ENCODE results near the gene BAD. TPM values are rescaled to one million over a fixed set of nuclear protein-coding genes. Genes with fewer than 3 reads are reported as not detected.
"Not testable (repeated sequence)": the region's sequence is repeated elsewhere in the genome, so short reads cannot be mapped to it uniquely, and the experiment has no call there.

Gene BAD
- total and polyA plus RNA-seq, 10 of the 15 experiments (the other 5 are each of a cell fraction or from before 2014, with no cell fraction given): 1.5 to 67.2 (median 39.6) TPM

- FAIRE-seq; BruUV-seq (replicated peaks): not testable (repeated sequence)
- RAD21 ChIA-PET (ENCODE audit: unreplicated experiment): interaction anchor here (1.8 to 4.9 kb wide), 2 partner anchors 10 kb away, joined by 8 to 30 read pairs; partner anchors contain the start of genes PRDX5 and TRMT112
These were observed 23.3 kb upstream of the BAD start for GRCh38 chr11:64307795-64308194.

GRCh38 chr11:64306876-64307622 lies 22.6 kb upstream of the BAD start:
- no peak for ATAC-seq
- Histone ChIP-seq H3K4me1 (ENCODE audit: control insufficient read depth, insufficient read depth, low read length) (peaks cover 17% of the 10 kb centered on the region), H4K20me1 (ENCODE audit: control insufficient read depth, insufficient read depth) (no peaks in the 10 kb centered on the region), H2AFZ (ENCODE audit: control insufficient read depth, low read depth, low read length) (no peak overlapping the region), H3K27me3 (replicated peaks in 1 of 2; ENCODE audit: control insufficient read depth in 2 of 2, insufficient read depth in 2 of 2, low read length in 1 of 2) (no peaks in the 10 kb centered on the region), H3K4me2 (ENCODE audit: control insufficient read depth, insufficient read depth) (peak overlapping the region; percentile 99), H3K36me3 (ENCODE audit: control insufficient read depth in 2 of 2, insufficient read depth in 2 of 2, low read length in 1 of 2) (peaks cover 0 to 3% of the 10 kb centered on the region in 2 experiments; a peak in 2 of 4 replicates), H3K79me2 (ENCODE audit: control insufficient read depth, insufficient read depth, low read length) (peaks cover 26% of the 10 kb centered on the region), H3K4me3 (peak overlapping the region; percentile 78), H3K27ac (ENCODE audit: control insufficient read depth, insufficient read depth) (peak overlapping the region; percentile 79), H3K9ac (ENCODE audit: control insufficient read depth, insufficient read depth, low read length) (peak overlapping the region; percentile 80), H3K9me3 (replicated peaks; ENCODE audit: control insufficient read depth, insufficient read depth, low read length) (no peaks in the 10 kb centered on the region)
- no peak for DNase-seq (ENCODE audit: low read depth, low spot score)
- no TSS peak for BruUV-seq (replicated peaks)
- WGBS (ENCODE audit: insufficient coverage, insufficient replicate concordance, low lambda C conversion rate, missing lambda C conversion rate): 78% methylated on average over 15 of the region's 15 CpGs
- POLR2A ChIA-PET: interaction anchor here (0.7 to 1.9 kb wide), 2 partner anchors 11 to 35 kb away, joined by 3 to 4 read pairs; partner anchors contain the start of genes PRDX5 and TRMT112
- in situ Hi-C loops (cut with MboI): no loop called here
- TF ChIP-seq MEF2A (IDR thresholded peaks at IDR 0.05; ENCODE audit: insufficient read depth, low read depth, low read length): no peak
- peak; percentile 10; the same call in 1 of the 2 replicates for TF ChIP-seq POLR2AphosphoS5 (IDR thresholded peaks at IDR 0.05; ENCODE audit: low read length)
- TF ChIP-seq BMI1 (IDR thresholded peaks at IDR 0.05; ENCODE audit: borderline replicate concordance): peak; percentile 82
- CTCF ChIA-PET: interaction anchor here (0.7 to 2.2 kb wide), 4 partner anchors 11 to 50 kb away, joined by 3 to 13 read pairs (median 6); partner anchors contain the start of genes PRDX5 and TRMT112
- FAIRE-seq: no peak
- intact Hi-C loops (cut with micrococcal nuclease; ENCODE audit: unreplicated experiment): loop anchor here (1.0 kb wide), 3 partner anchors 10 to 37 kb away; partner anchors contain the start of gene TRMT112
- SMC1A ChIA-PET (ENCODE audit: uncharacterized antibody, unreplicated experiment): interaction anchor here (2.6 kb wide), 1 partner anchor 25 kb away, joined by 7 read pairs; no protein-coding TSS in a partner anchor
- RAD21 ChIA-PET (ENCODE audit: unreplicated experiment): interaction anchor here (4.9 kb wide), 1 partner anchor 11 kb away, joined by 30 read pairs; the partner anchor contains the start of genes PRDX5 and TRMT112

More at GRCh38 chr11:64307795-64308194, 23.3 kb upstream of the BAD start:
- H3K36me3 ChIP-seq (ENCODE audit: control insufficient read depth in 2 of 2, insufficient read depth in 2 of 2, low read length in 1 of 2); H4K20me1 ChIP-seq (ENCODE audit: control insufficient read depth, insufficient read depth); intact Hi-C loops (cut with micrococcal nuclease; ENCODE audit: unreplicated experiment); in situ Hi-C loops (cut with MboI); H3K9ac ChIP-seq (ENCODE audit: control insufficient read depth, insufficient read depth, low read length); DNase-seq (ENCODE audit: low read depth, low spot score); H3K27ac ChIP-seq (ENCODE audit: control insufficient read depth, insufficient read depth); H2AFZ ChIP-seq (ENCODE audit: control insufficient read depth, low read depth, low read length); H3K27me3 ChIP-seq (replicated peaks in 1 of 2; ENCODE audit: control insufficient read depth in 2 of 2, insufficient read depth in 2 of 2, low read length in 1 of 2); H3K9me3 ChIP-seq (replicated peaks; ENCODE audit: control insufficient read depth, insufficient read depth, low read length); ATAC-seq; H3K4me3 ChIP-seq: not testable (repeated sequence)
- H3K4me1 ChIP-seq (ENCODE audit: control insufficient read depth, insufficient read depth, low read length): peaks cover 17% of the 10 kb centered on the region
- ChIA-PET SMC1A (ENCODE audit: uncharacterized antibody, unreplicated experiment) (interaction anchor here (2.6 kb wide), 1 partner anchor 24 kb away, joined by 7 read pairs; no protein-coding TSS in a partner anchor), POLR2A (interaction anchor here (0.7 to 1.9 kb wide), 2 partner anchors 10 to 35 kb away, joined by 3 to 4 read pairs; partner anchors contain the start of genes PRDX5 and TRMT112), CTCF (interaction anchor here (1.7 to 2.2 kb wide), 2 partner anchors 10 to 48 kb away, joined by 7 to 13 read pairs; partner anchors contain the start of genes PRDX5 and TRMT112)
- peaks cover 26% of the 10 kb centered on the region for H3K79me2 ChIP-seq (ENCODE audit: control insufficient read depth, insufficient read depth, low read length)
- WGBS (ENCODE audit: insufficient coverage, insufficient replicate concordance, low lambda C conversion rate, missing lambda C conversion rate): 85% methylated on average over 5 of the region's 5 CpGs
- H3K4me2 ChIP-seq (ENCODE audit: control insufficient read depth, insufficient read depth): peak overlapping the region; percentile 99; the same call in 1 of the 2 replicates
